G401.6 (cell line): ENCODE results near the gene MYO5A.
"Not testable (repeated sequence)": the region's sequence is repeated elsewhere in the genome, so short reads cannot be mapped to it uniquely, and the experiment has no call there.

ENCODE experiments used
- FAIRE-seq: peaks from 2 replicates; lab custom pipeline; 2012; peaks lifted over from hg19 to GRCh38; lab: Jason Lieb, UNC

The MYO5A gene

GRCh38 chr15:52462806-52463360 lies 65.8 kb downstream of the MYO5A start:
- FAIRE-seq, result no peak

- not testable (repeated sequence) for FAIRE-seq
Observed at GRCh38 chr15:52459701-52460100, 69.0 kb downstream of the MYO5A start.

- not testable (repeated sequence) for FAIRE-seq
Observed at GRCh38 chr15:52459265-52459664, 69.4 kb downstream of the MYO5A start.

GRCh38 chr15:52448011-52448890 lies 80.4 kb downstream of the MYO5A start:
- FAIRE-seq, result no peak

GRCh38 chr15:52445954-52446353 lies 82.7 kb downstream of the MYO5A start:
- no peak for FAIRE-seq

- no peak for FAIRE-seq
Observed at GRCh38 chr15:52445553-52445952, 83.1 kb downstream of the MYO5A start.

- FAIRE-seq, result not testable (repeated sequence)
Observed at GRCh38 chr15:52443205-52443604, 85.5 kb downstream of the MYO5A start.

GRCh38 chr15:52441841-52442240 lies 86.8 kb downstream of the MYO5A start:
- FAIRE-seq, result no peak

GRCh38 chr15:52440946-52441345 lies 87.7 kb downstream of the MYO5A start:
- no peak for FAIRE-seq

- FAIRE-seq, result no peak
Observed at GRCh38 chr15:52440414-52440813, 88.3 kb downstream of the MYO5A start.

GRCh38 chr15:52439470-52439869 lies 89.2 kb downstream of the MYO5A start:
- FAIRE-seq, result no peak

- not testable (repeated sequence) for FAIRE-seq
Observed at GRCh38 chr15:52439042-52439441, 89.6 kb downstream of the MYO5A start.

- no peak for FAIRE-seq
Observed at GRCh38 chr15:52438047-52438446, 90.6 kb downstream of the MYO5A start.

- no peak for FAIRE-seq
Observed at GRCh38 chr15:52437646-52438045, 91.0 kb downstream of the MYO5A start.

GRCh38 chr15:52436981-52437380 lies 91.7 kb downstream of the MYO5A start:
- FAIRE-seq, result no peak

- no peak for FAIRE-seq
Observed at GRCh38 chr15:52434885-52435284, 93.8 kb downstream of the MYO5A start.

GRCh38 chr15:52428297-52428696 lies 100.4 kb downstream of the MYO5A start:
- no peak for FAIRE-seq

GRCh38 chr15:52427804-52428203 lies 100.9 kb downstream of the MYO5A start:
- no peak for FAIRE-seq

GRCh38 chr15:52424856-52425431 lies 103.7 kb downstream of the MYO5A start:
- no peak for FAIRE-seq

- no peak for FAIRE-seq
Observed at GRCh38 chr15:52423852-52424251, 104.8 kb downstream of the MYO5A start.

GRCh38 chr15:52422001-52422400 lies 106.7 kb downstream of the MYO5A start:
- FAIRE-seq, result no peak

GRCh38 chr15:52421029-52421428 lies 107.7 kb downstream of the MYO5A start:
- FAIRE-seq, result no peak

GRCh38 chr15:52419494-52419893 lies 109.2 kb downstream of the MYO5A start:
- no peak for FAIRE-seq
